Frontal cortex (tissue), 4 donors: ENCODE results near the gene SERINC3. TPM values are rescaled to one million over a fixed set of nuclear protein-coding genes. Genes with fewer than 3 reads are reported as not detected.
"Not testable (repeated sequence)": the region's sequence is repeated elsewhere in the genome, so short reads cannot be mapped to it uniquely, and the experiment has no call there.

ENCODE experiments used
- DNase-seq, 2 donors: peaks; one replicate each; pipeline ENCODE4 v3.0.0; 2012; ENCODE audit warnings: low spot score in 2 of 2
- FAIRE-seq: peaks from 2 replicates; lab custom pipeline; 2012; peaks lifted over from hg19 to GRCh38; lab: Jason Lieb, UNC
- total RNA-seq: library from RNA; depleted of rRNA; stranded (reverse); fragments of >200 nt; gene quantifications from one replicate; pipeline ENCODE4 v1.2.3, GENCODE V29; 2014
- donor health status: control.
- donor health status: control.
- donor health status: control.

SERINC3 gene
- total RNA-seq, 1 donor from 2014 or later = 89.7 TPM

- DNase-seq (no peak), FAIRE-seq (no peak)
Observed at GRCh38 chr20:44495802-44496481, 25.9 kb downstream of the SERINC3 start.

- FAIRE-seq (no peak), DNase-seq (no peak)
Observed at GRCh38 chr20:44495257-44495656, 26.6 kb downstream of the SERINC3 start.

- no peak for DNase-seq
Observed at GRCh38 chr20:44494681-44495080, 27.2 kb downstream of the SERINC3 start.

GRCh38 chr20:44494266-44494665 is 27.6 kb downstream of the SERINC3 start:
- FAIRE-seq = no peak
- no peak for DNase-seq

More at GRCh38 chr20:44494681-44495080, 27.2 kb downstream of the SERINC3 start:
- FAIRE-seq = no peak

- no peak for FAIRE-seq
- DNase-seq = no peak
Observed at GRCh38 chr20:44491635-44492395, 30.1 kb downstream of the SERINC3 start.

GRCh38 chr20:44489931-44490330 is 31.9 kb downstream of the SERINC3 start:
- FAIRE-seq (no peak), DNase-seq (no peak)

GRCh38 chr20:44489223-44489622 is 32.6 kb downstream of the SERINC3 start:
- FAIRE-seq (no peak), DNase-seq (no peak)

GRCh38 chr20:44488551-44488950 is 33.3 kb downstream of the SERINC3 start:
- DNase-seq = no peak
- no peak for FAIRE-seq

GRCh38 chr20:44485830-44486198 is 36.1 kb downstream of the SERINC3 start:
- no peak for FAIRE-seq
- DNase-seq = no peak

GRCh38 chr20:44485078-44485829 is 36.6 kb downstream of the SERINC3 start:
- DNase-seq (no peak), FAIRE-seq (no peak)

GRCh38 chr20:44483112-44483511 is 38.8 kb downstream of the SERINC3 start:
- FAIRE-seq (no peak), DNase-seq (no peak)

GRCh38 chr20:44481719-44482416 is 40.0 kb downstream of the SERINC3 start:
- FAIRE-seq = no peak
- no peak for DNase-seq

GRCh38 chr20:44480097-44480496 is 41.8 kb downstream of the SERINC3 start:
- FAIRE-seq (no peak), DNase-seq (no peak)

GRCh38 chr20:44479643-44480042 is 42.2 kb downstream of the SERINC3 start:
- FAIRE-seq (no peak), DNase-seq (no peak)

- DNase-seq (no peak), FAIRE-seq (no peak)
Observed at GRCh38 chr20:44478206-44478605, 43.7 kb downstream of the SERINC3 start.

GRCh38 chr20:44477151-44477550 is 44.7 kb downstream of the SERINC3 start:
- FAIRE-seq (no peak), DNase-seq (no peak)

- no peak for FAIRE-seq
- DNase-seq = peak; percentile 83 to 91
Observed at GRCh38 chr20:44475694-44476560, 45.9 kb downstream of the SERINC3 start, which contains the start of gene TTPAL. Gene TTPAL, plus strand, starts transcription at chr20:44475874. Its CDS starts 4,126 bp downstream, at chr20:44480000.

GRCh38 chr20:44475372-44475693 is 46.5 kb downstream of the SERINC3 start:
- DNase-seq = no peak
- no peak for FAIRE-seq

- FAIRE-seq, DNase-seq: not testable (repeated sequence)
Observed at GRCh38 chr20:44472283-44472682, 49.6 kb downstream of the SERINC3 start.
